GM21526 (cell line): ENCODE data around the gene ADCY7.
"Not testable (repeated sequence)": the region's sequence is repeated elsewhere in the genome, so short reads cannot be mapped to it uniquely, and the experiment has no call there.

Experiments
- ATAC-seq: cut with Tn5 transposase; IDR thresholded peaks from one replicate; pipeline ENCODE4 v1.9.1; 2021; ENCODE audit warnings: moderate library complexity; ENCODE audit not compliant: unreplicated experiment, low FRiP score

ADCY7 gene

GRCh38 chr16:50266337-50267091, at the start of gene ADCY7:
ADCY7 (plus strand) TSS chr16:50266551; CDS start chr16:50288180, 21,629 bp downstream.
- peak; percentile 85 for ATAC-seq

- no peak for ATAC-seq
Observed at GRCh38 chr16:50219402-50219975, 46.9 kb upstream of the ADCY7 start.

- ATAC-seq = no peak
Observed at GRCh38 chr16:50224286-50224685, 42.1 kb upstream of the ADCY7 start.

- no peak for ATAC-seq
Observed at GRCh38 chr16:50227120-50227519, 39.2 kb upstream of the ADCY7 start.

- no peak for ATAC-seq
Observed at GRCh38 chr16:50227665-50228064, 38.7 kb upstream of the ADCY7 start.

- no peak for ATAC-seq
Observed at GRCh38 chr16:50228364-50228868, 37.9 kb upstream of the ADCY7 start.

GRCh38 chr16:50229149-50229726, 37.1 kb upstream of the ADCY7 start:
- ATAC-seq = no peak

- ATAC-seq = no peak
Observed at GRCh38 chr16:50234771-50235556, 31.4 kb upstream of the ADCY7 start.

GRCh38 chr16:50235581-50235980, 30.8 kb upstream of the ADCY7 start:
- ATAC-seq = no peak

- ATAC-seq = no peak
Observed at GRCh38 chr16:50238314-50238713, 28.0 kb upstream of the ADCY7 start.

GRCh38 chr16:50238868-50239301, 27.5 kb upstream of the ADCY7 start:
- no peak for ATAC-seq

- ATAC-seq = not testable (repeated sequence)
Observed at GRCh38 chr16:50243024-50243423, 23.3 kb upstream of the ADCY7 start.

- no peak for ATAC-seq
Observed at GRCh38 chr16:50244140-50244503, 22.2 kb upstream of the ADCY7 start.

- no peak for ATAC-seq
Observed at GRCh38 chr16:50244504-50245416, 21.6 kb upstream of the ADCY7 start.

- peak; percentile 74 for ATAC-seq
Observed at GRCh38 chr16:50245417-50246298, 20.7 kb upstream of the ADCY7 start.

- ATAC-seq = peak; percentile 29
Observed at GRCh38 chr16:50246299-50247122, 19.8 kb upstream of the ADCY7 start.

GRCh38 chr16:50247123-50247905, 19.0 kb upstream of the ADCY7 start:
- ATAC-seq = no peak
